ENCODE data around the gene TPX2. TPM values are rescaled to one million over a fixed set of nuclear protein-coding genes. Genes with fewer than 3 reads are reported as not detected.

Gene TPX2
- total RNA-seq, 2 donors from 2014 or later = 21.8 to 74.5 TPM

GRCh38 chr20:31707994-31708735 is 30.9 kb upstream of the TPX2 start:
- Histone ChIP-seq H3K4me3 (no peak overlapping the region), H3K27ac (peak overlapping the region; percentile 48), H3K27me3 (no peaks in the 10 kb centered on the region), H3K4me1 (peaks cover 39% of the 10 kb centered on the region), H3K36me3 (no peaks in the 10 kb centered on the region), H3K9ac (ENCODE audit: low read depth in 2 of 2, low read length in 2 of 2) (peak overlapping the region in 1 of 2 donors; percentile 68), H3K9me3 (no peaks in the 10 kb centered on the region)
- peak; percentile 83 for DNase-seq
- intact Hi-C loops (cut with DNase I) = no loop called here
- TF ChIP-seq, protein P1, sequence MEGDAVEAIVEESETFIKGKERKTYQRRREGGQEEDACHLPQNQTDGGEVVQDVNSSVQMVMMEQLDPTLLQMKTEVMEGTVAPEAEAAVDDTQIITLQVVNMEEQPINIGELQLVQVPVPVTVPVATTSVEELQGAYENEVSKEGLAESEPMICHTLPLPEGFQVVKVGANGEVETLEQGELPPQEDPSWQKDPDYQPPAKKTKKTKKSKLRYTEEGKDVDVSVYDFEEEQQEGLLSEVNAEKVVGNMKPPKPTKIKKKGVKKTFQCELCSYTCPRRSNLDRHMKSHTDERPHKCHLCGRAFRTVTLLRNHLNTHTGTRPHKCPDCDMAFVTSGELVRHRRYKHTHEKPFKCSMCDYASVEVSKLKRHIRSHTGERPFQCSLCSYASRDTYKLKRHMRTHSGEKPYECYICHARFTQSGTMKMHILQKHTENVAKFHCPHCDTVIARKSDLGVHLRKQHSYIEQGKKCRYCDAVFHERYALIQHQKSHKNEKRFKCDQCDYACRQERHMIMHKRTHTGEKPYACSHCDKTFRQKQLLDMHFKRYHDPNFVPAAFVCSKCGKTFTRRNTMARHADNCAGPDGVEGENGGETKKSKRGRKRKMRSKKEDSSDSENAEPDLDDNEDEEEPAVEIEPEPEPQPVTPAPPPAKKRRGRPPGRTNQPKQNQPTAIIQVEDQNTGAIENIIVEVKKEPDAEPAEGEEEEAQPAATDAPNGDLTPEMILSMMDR (IDR thresholded peaks at IDR 0.05) = no peak

DNA sequence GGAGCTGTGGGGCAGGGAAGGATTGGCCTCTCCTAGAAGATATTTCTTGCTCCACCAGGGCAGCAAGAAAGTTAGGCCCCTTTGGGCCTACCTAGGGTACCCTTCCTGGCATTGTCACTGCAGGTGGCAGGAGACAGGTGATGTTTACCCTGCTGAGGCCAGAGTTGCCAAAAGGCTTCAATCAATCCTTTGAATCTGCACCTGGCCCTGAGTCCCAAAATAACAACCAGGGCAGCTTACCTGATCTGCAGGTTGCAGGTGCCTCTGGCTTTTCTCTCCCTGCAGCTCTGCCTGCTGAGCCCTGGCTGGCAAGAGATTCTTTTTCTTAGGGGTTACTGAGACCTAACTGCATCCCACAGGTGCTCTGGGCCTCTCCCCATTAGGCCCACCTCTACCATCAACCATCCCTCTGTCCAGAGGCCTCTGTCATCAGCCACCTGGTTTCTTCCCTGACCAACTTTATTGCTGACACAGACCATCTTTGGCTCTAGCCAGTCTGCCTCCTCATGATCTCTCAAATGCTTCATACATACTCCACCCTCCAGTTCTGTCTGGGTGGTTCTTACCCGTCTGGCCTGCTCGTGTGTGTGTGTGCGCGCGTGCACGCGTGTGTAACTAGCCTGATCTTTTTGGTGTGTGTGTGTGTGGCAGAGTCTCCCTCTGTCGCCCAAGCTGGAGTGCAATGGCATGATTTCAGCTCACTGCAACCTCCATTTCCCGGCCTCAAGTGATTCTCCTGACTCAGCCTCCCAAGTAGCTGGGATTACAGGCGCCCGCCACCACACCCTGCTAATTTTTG is 30.2 kb upstream of the TPX2 start:
- no peak overlapping the region for H3K4me3 ChIP-seq
- H3K9ac ChIP-seq (ENCODE audit: low read depth in 2 of 2, low read length in 2 of 2) = peak overlapping the region in 1 of 2 donors; percentile 68
- peak; percentile 28 for DNase-seq
- peaks cover 39% of the 10 kb centered on the region for H3K4me1 ChIP-seq
- TF ChIP-seq, protein P1 (IDR thresholded peaks at IDR 0.05) = no peak
- H3K36me3 ChIP-seq = no peaks in the 10 kb centered on the region
- H3K27me3 ChIP-seq = no peaks in the 10 kb centered on the region
- no peaks in the 10 kb centered on the region for H3K9me3 ChIP-seq
- H3K27ac ChIP-seq = peak overlapping the region; percentile 48
- intact Hi-C loops (cut with DNase I) = no loop called here

DNA sequence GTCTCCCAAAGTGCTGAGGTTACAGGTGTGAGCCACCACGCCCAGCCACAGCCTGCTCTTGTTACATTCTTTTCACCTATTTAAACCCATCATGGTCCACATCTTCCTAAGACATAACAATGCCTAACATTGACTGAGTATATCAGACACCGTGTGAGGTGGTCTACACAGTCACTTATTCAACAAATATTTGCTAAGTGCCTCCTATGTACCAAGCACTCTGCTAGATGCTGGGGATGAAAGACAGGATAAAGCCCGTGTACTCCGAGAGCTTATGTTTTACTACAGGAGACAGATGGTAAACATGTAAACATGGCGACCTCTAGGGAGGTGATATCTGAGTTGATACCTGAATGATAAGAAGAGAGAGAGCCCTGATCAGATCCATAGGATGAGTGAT is 29.2 kb upstream of the TPX2 start:
- Histone ChIP-seq H3K4me1 (peaks cover 36% of the 10 kb centered on the region), H3K27ac (no peak overlapping the region), H3K9ac (ENCODE audit: low read depth in 2 of 2, low read length in 2 of 2) (no peak overlapping the region), H3K9me3 (no peaks in the 10 kb centered on the region), H3K36me3 (no peaks in the 10 kb centered on the region), H3K27me3 (no peaks in the 10 kb centered on the region), H3K4me3 (no peak overlapping the region)
- intact Hi-C loops (cut with DNase I) = no loop called here
- TF ChIP-seq, protein P1 (IDR thresholded peaks at IDR 0.05) = no peak
- peak; percentile 14 for DNase-seq

- Histone ChIP-seq H3K27ac (no peak overlapping the region), H3K9ac (ENCODE audit: low read depth in 2 of 2, low read length in 2 of 2) (no peak overlapping the region), H3K9me3 (no peaks in the 10 kb centered on the region), H3K36me3 (no peaks in the 10 kb centered on the region), H3K4me1 (peaks cover 30% of the 10 kb centered on the region), H3K27me3 (no peaks in the 10 kb centered on the region), H3K4me3 (no peak overlapping the region)
- TF ChIP-seq, protein P1 (IDR thresholded peaks at IDR 0.05) = no peak
- intact Hi-C loops (cut with DNase I) = no loop called here
- DNase-seq = no peak
Measured at GRCh38 chr20:31710423-31711108, 28.5 kb upstream of the TPX2 start.

Measured in colonic mucosa (tissue), 4 donors.